Epithelial cell of prostate (primary cell): Measurements from ENCODE around the gene CREBBP.

ENCODE experiments used
- DNase-seq: peaks from one replicate; pipeline ENCODE4 v3.0.0-alpha.2; 2011; ENCODE audit warnings: low read depth, low spot score
- H3K27ac ChIP-seq: fragments of 450-650 bp; 2 replicates; pipeline ENCODE4 v1.5.1; 2017; ENCODE audit warnings: mild to moderate bottlenecking

Gene CREBBP

GRCh38 chr16:3745751-3746355 lies 134.7 kb downstream of the CREBBP start:
- H3K27ac ChIP-seq = no peak overlapping the region
- DNase-seq = no peak

DNA sequence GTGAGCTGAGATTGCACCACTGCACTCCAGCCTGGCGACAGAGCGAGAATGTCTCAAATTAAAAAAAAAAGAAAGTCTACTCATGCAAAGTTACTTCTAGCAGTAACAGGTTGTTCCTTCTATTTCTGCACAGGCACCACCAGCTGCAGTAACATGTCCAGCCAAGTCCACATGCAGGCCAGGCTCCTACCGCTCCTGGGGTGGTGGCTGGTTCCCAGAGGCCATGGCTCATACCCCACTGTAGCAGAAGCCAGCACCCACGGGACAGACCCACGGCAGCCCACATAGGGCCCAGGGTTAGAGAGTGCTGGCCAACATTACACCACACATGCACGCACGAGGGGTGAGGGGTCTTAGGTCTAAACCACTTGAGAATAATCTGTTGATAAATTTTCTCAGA lies 136.5 kb downstream of the CREBBP start:
- no peak for DNase-seq
- no peak overlapping the region for H3K27ac ChIP-seq

DNA sequence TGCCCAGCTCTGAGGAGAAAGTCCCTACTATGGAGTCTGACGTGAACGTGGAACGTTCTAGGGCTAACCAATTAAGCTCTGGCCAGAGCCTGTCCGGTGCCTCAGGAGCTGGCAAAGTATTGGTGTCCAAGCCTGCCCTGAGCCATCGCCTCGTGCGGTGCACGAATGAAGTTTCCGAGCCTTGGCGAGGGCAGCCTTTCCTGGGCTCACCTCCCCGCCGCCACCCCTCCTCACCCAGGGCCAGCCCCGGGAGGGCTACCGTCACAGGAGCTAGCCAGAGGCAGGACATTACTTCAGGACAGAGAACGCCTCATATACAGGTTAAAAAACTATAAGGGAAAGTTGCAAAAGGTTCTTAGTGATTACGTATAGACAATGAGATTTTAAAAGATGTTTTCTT lies 139.6 kb downstream of the CREBBP start:
- H3K27ac ChIP-seq = no peak overlapping the region
- no peak for DNase-seq

GRCh38 chr16:3740186-3740585 lies 140.3 kb downstream of the CREBBP start:
- H3K27ac ChIP-seq = no peak overlapping the region

DNA sequence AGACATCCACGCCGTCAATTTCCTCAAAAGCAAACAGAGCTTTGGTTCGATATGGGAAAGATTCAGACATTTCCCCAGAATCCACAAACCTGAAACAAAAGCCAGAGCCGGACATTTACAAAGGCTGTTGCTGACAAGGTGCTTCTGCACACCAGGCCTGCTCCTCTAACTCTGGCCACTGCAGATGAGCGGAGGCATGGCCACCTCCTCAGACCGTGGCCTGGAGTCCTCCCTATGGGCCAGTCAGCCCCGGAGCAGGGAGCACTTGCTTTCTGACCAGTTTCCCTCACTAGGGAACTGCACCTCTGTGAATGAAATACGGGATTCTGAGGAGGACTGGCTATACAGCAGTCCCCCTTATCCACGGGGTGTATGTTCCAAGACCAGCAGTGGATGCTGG lies 140.9 kb downstream of the CREBBP start:
- H3K27ac ChIP-seq = no peak overlapping the region
- no peak for DNase-seq

More at GRCh38 chr16:3740186-3740585, 140.3 kb downstream of the CREBBP start:
- no peak for DNase-seq

- no peak for DNase-seq
- no peak overlapping the region for H3K27ac ChIP-seq
These were observed 142.0 kb downstream of the CREBBP start for GRCh38 chr16:3738541-3738940.

GRCh38 chr16:3738128-3738527 lies 142.4 kb downstream of the CREBBP start:
- H3K27ac ChIP-seq = no peak overlapping the region
- DNase-seq = no peak

DNA sequence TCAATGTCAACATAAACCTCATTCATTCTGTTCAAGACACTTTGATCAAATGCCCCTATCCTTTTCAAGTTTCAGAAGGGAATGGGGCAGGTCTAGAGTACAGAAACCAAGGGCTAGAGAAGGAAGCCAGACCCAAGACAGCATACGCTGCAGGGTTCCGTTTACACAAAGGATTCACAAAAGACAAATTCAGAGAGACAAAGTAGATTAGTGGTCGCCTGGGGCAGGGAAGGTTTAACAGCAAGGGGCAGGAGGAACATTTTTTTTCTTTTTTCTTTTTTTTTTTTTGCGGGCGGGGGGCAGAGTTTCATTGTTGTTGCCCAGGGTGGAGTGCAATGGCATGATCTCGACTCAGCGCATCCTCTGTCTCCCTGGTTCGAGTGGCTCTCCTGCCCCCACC lies 143.3 kb downstream of the CREBBP start:
- H3K27ac ChIP-seq = no peak overlapping the region
- no peak for DNase-seq

GRCh38 chr16:3736116-3736515 lies 144.4 kb downstream of the CREBBP start:
- no peak overlapping the region for H3K27ac ChIP-seq
- no peak for DNase-seq

DNA sequence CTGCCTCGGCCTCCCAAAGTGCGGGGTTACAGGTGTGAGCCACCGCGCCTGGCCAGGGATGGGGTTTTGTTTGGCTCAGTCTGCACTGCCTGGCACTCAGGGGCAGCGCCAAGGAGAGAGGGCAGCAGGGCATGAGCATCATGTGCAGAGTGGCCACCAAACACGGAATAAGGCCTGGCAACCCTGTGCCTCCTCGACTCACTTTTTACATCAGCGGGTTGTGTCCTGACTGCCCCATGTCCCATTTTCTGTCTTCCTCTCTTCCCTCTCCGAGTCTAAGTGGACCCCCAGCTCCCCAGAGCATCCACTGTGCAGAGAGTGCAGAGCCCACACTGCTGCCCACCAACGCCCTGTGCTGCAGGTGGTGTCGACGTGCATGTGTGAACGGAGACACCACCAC lies 145.0 kb downstream of the CREBBP start:
- no peak for DNase-seq
- no peak overlapping the region for H3K27ac ChIP-seq

DNA sequence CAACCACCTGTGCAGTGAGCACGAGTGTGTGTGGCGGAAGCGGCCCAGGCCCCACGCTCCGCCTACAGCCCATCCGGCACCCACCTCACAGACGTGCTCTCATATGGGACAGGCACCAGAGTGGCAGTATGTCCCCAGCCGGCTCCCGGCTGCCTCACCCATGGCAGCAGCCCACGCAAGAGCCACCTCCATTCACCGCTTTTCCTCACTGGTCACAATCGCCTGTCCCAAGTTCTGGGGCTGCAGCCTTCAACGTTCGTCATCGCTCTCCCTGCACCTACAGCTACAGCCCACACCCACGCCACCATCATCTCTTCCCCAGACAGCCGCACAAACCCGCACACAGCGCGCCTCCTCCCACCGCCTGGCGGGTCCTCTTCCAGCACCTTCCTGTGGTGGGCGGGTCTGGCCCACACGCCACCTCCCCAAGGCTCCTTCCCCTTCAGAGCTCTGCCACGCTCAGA lies 145.7 kb downstream of the CREBBP start:
- no peak overlapping the region for H3K27ac ChIP-seq
- DNase-seq = no peak

DNA sequence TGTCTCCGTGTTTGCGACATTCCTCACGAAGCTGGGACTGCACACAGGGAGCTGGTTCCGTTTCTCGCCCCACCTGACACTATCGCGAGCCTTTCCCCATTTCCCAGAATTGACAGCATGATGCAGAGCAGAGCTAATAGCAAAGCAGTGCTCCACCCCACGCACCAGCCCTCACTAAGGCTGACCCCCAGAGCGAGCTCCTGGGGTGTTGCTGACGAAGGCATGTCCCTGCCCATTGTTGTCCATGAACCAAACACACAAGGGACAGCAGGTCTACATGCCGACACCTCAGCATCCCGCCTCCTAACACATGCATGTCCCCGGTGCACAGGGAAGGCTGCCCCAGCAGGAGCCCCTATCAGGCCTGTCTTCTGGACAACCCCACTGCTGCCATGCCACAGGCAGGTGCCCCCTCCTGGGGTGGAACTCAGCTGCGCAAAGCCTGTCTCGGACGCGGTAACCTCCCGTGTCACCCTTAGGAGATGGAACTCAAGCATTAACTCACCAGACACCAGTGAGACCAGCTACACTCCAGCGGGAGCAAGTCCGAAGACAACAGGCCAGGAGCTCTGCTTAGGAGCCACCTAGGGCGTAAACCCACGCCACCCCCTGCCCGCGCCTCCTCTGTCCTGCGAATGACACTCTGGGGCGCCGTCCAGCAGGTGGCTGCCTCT lies 146.3 kb downstream of the CREBBP start:
- DNase-seq = no peak

DNA sequence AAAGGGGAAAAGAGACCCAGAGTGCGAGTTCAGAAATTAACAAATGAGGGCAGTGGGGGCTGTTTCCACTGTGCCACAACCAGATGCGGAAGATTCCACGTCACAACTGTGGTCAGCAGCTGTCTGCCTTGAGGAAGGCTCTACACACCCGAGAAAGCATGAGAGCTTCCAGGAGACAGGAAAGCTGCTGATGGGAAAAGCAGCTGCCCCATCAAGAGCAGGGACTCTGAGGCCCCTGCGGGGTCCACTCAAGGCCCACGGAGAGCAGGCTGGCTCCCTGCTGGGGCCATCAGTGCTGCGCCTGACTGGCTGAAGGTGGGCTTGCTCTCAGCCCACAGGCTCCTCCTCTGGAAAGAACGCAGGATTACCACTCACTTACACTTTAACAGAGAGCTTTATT lies 148.3 kb downstream of the CREBBP start:
- no peak for DNase-seq
- H3K27ac ChIP-seq = no peak overlapping the region

More for the DNA sequence above, 146.3 kb downstream of the CREBBP start:
- H3K27ac ChIP-seq = no peak overlapping the region

DNA sequence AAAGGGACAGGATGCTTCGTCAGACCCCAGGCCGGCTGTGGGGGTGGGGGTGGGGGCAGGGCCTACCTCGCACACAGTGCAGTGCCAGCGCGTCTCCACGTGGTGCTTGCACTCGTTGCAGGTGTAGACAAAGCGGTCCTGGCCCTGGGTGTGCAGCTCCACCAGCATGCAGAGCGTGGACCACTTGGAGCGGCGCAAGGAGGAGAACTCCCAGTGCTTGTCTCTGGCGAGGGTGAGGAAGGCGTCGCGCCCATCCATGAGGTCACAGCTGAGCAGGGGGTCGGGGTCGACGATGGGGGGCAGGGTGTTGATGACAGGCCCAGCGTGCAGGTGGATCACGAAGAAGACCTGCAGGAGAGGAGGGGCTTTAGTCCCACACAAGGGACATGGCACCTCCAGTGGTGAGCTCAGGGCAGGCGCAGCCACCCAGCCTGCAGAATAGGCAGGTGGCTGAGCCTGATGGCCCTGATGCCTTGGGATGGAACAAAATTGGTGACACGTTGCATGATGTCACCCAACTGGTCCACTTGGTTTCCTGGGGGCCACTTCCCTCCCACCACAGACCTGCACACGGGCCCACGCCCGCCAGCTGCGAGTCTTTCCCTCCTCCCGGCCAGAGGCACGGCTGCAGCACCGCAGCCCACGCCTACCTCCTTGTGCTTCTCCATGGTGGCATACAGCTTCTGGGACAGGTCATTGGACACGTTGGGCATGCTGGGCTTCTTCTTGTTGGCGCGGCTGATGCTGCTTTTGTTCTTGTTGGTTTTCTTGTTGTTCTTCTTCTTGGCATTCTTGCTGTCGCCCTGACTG lies 149.2 kb downstream of the CREBBP start:
- no peak for DNase-seq
- H3K27ac ChIP-seq = no peak overlapping the region

- no peak overlapping the region for H3K27ac ChIP-seq
- no peak for DNase-seq
These were observed 150.1 kb downstream of the CREBBP start for GRCh38 chr16:3730161-3731125.

GRCh38 chr16:3729161-3730112 lies 151.1 kb downstream of the CREBBP start:
- no peak for DNase-seq
- no peak overlapping the region for H3K27ac ChIP-seq

DNA sequence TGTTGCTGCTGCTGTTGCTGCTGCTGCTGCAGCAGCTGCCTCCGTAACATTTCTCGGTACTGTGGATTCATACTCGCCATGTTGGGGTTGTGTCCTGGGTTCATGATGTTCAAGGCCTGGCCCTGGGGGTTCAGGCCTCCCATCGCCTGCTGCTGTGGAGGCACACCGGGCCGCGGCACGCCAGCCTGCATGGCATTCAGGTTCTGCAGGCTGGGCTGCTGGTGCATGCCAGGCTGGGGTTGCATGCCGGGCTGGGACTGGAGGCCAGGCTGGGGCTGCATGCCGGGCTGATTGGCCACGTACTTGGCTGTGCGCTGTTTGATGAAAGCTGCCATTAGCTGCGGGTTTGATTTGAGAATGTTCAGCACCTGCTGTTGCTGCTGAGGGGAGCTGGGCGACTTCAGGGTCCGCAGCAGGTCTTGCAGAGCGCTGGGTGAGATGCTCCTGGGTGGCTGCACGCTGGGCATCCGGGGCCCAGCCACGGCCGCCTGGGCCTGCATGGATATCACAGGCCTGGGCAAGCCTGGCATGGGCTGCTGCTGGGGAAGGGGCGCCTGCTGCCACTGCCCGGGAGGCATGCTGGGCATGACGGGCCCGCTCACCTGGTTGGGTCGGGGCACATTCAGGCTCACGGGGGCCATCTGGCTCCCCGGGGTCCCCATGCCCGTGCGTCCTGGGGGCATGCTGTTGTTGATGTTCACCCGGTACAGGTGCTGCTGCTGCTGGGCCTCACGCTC lies 151.9 kb downstream of the CREBBP start:
- no peak for DNase-seq
- no peak overlapping the region for H3K27ac ChIP-seq

DNA sequence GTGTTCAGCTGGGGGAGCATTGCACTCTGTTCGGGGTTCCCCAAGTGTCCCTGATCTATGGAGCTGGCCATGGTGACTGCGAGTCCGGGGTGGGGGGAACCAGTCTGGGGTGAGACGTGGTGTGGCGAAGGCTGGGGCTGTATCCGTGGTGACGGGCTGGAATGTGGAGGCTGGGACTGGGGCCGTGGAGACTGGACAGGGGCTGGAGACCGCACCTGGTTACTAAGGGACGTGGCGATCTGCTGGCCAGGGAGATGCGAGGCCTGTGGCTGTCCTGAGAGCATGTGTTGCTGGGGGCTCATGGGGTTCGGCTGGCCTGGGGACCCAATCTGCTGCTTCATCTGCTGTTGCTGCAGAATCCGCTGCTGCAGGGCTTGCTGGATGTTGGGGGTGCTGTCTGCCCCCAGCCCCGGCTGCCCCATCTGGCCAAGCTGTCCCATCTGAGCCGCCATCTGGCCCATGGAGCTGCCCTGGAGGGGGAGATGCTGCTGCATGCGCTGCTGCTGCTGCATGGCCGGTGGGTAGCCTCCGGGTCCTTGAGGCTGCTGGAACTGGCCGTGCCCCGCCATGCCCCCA lies 152.6 kb downstream of the CREBBP start:
- H3K27ac ChIP-seq = no peak overlapping the region
- no peak for DNase-seq
